ENCODE data around the gene ZNF154.

Gene ZNF154

GRCh38 chr19:57686727-57687126 is 22.3 kb downstream of the ZNF154 start:
- in situ Hi-C loops (cut with MboI; ENCODE audit: low pct_unique_long_range_greater_than_20kb, low sequenced_read_pairs, unreplicated experiment), result no loop called here
- TF ChIP-seq CTCF (IDR thresholded peaks at IDR 0.05; ENCODE audit: extremely low read depth, insufficient read depth, missing control alignments), result no peak
- no peak for DNase-seq (ENCODE audit: low spot score)

- no peak for TF ChIP-seq CTCF (IDR thresholded peaks at IDR 0.05; ENCODE audit: extremely low read depth, insufficient read depth, missing control alignments)
- DNase-seq (ENCODE audit: low spot score), result no peak
- in situ Hi-C loops (cut with MboI; ENCODE audit: low pct_unique_long_range_greater_than_20kb, low sequenced_read_pairs, unreplicated experiment), result no loop called here
Observed at GRCh38 chr19:57682226-57682766, 26.7 kb downstream of the ZNF154 start.

- no peak for TF ChIP-seq CTCF (IDR thresholded peaks at IDR 0.05; ENCODE audit: extremely low read depth, insufficient read depth, missing control alignments)
- in situ Hi-C loops (cut with MboI; ENCODE audit: low pct_unique_long_range_greater_than_20kb, low sequenced_read_pairs, unreplicated experiment), result no loop called here
- no peak for DNase-seq (ENCODE audit: low spot score)
Observed at GRCh38 chr19:57675881-57676280, 33.1 kb downstream of the ZNF154 start.

GRCh38 chr19:57672466-57672865 is 36.5 kb downstream of the ZNF154 start:
- DNase-seq (ENCODE audit: low spot score), result no peak
- in situ Hi-C loops (cut with MboI; ENCODE audit: low pct_unique_long_range_greater_than_20kb, low sequenced_read_pairs, unreplicated experiment), result no loop called here
- no peak for TF ChIP-seq CTCF (IDR thresholded peaks at IDR 0.05; ENCODE audit: extremely low read depth, insufficient read depth, missing control alignments)

- in situ Hi-C loops (cut with MboI; ENCODE audit: low pct_unique_long_range_greater_than_20kb, low sequenced_read_pairs, unreplicated experiment), result no loop called here
- no peak for DNase-seq (ENCODE audit: low spot score)
- TF ChIP-seq CTCF (IDR thresholded peaks at IDR 0.05; ENCODE audit: extremely low read depth, insufficient read depth, missing control alignments), result no peak
Observed at GRCh38 chr19:57671124-57671895, 37.7 kb downstream of the ZNF154 start.

GRCh38 chr19:57668635-57669034 is 40.4 kb downstream of the ZNF154 start, which contains the start of gene ZSCAN4:
TSS of gene ZSCAN4 (plus strand) at chr19:57668935. CDS start at chr19:57676146, 7,211 bp downstream.
- in situ Hi-C loops (cut with MboI; ENCODE audit: low pct_unique_long_range_greater_than_20kb, low sequenced_read_pairs, unreplicated experiment), result no loop called here

More at GRCh38 chr19:57668635-57669034, 40.4 kb downstream of the ZNF154 start, which contains the start of gene ZSCAN4:
- no peak for TF ChIP-seq CTCF (IDR thresholded peaks at IDR 0.05; ENCODE audit: extremely low read depth, insufficient read depth, missing control alignments)
- DNase-seq (ENCODE audit: low spot score), result no peak

All from GM13977 (cell line).